Neuron (in vitro differentiated cells): ENCODE data around the gene VSTM1.
"Not testable (repeated sequence)": the region's sequence is repeated elsewhere in the genome, so short reads cannot be mapped to it uniquely, and the experiment has no call there.

Experiments used
- H2AFZ ChIP-seq: one replicate; pipeline ENCODE4 v1.6.1; 2013; ENCODE audit warnings: low read depth, mild to moderate bottlenecking, inconsistent platforms, low read length, moderate library complexity
- H3K27me3 ChIP-seq: one replicate; pipeline ENCODE4 v1.6.1; 2013; ENCODE audit warnings: low read length; ENCODE audit not compliant: insufficient read depth
- H3K36me3 ChIP-seq: one replicate; pipeline ENCODE4 v1.6.1; 2013; ENCODE audit warnings: low read length; ENCODE audit not compliant: insufficient read depth
- H3K4me1 ChIP-seq: one replicate; pipeline ENCODE4 v1.6.1; 2013; ENCODE audit warnings: low read length; ENCODE audit not compliant: insufficient read depth
- H3K4me3 ChIP-seq: 2 replicates; pipeline ENCODE4 v1.5.1; 2013; ENCODE audit warnings: mild to moderate bottlenecking, low read length, moderate library complexity
- H3K9me3 ChIP-seq: one replicate; pipeline ENCODE4 v1.6.1; 2013; ENCODE audit warnings: low read length

Gene VSTM1

DNA sequence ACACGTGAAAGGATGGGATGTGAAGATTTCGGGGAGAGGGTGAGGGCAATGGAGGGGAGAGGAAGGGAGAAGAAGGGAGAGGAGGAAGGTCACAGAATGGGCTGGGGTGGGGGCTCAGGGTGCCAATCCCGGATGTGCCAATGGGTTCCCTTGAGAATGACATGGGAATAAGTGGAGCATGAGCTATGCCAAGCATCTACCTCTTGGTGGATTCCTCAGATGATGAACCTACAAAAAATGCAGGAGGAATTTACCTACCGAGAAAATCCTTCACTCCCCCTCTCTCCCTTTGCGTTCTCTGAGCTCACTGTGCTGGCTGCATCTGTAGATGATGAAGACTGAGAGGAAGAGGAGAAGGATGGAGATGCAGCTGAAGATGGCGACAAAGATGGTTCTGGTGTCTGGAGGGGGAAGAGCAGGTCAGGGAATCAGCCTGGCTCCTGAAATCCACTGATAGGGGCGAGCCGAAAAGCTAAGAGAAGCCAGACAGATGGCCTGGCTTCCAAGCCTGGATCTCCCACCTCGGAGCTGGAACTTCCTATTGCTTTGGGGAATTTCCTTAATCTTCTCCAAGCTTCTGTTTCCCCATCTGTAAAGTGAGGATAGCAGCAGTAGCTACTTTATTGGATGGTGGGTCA lies 21.6 kb downstream of the VSTM1 start:
- H3K9me3 ChIP-seq, result no peaks in the 10 kb centered on the region
- H3K27me3 ChIP-seq, result no peaks in the 10 kb centered on the region
- H3K36me3 ChIP-seq, result no peaks in the 10 kb centered on the region
- no peaks in the 10 kb centered on the region for H3K4me1 ChIP-seq
- no peak overlapping the region for H3K4me3 ChIP-seq
- no peak overlapping the region for H2AFZ ChIP-seq

DNA sequence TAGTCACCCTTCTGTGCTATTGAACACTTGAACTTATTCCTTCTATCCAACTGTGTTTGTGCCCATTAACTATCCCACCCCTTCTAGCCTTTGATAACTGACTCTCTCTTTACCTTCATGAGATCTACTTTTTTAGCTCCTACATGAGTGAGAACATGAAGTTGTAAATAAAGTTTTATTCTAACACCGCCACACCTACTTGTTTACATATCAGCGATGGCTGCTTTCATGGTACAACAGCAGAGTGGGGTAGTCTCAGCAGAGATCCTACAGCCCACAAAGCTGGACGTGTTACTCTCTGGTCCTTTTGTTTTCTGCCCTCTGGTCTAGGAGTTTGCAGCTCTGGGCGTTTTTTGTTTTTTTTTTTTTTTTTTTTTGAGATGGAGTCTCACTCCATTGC lies 23.7 kb downstream of the VSTM1 start:
- no peaks in the 10 kb centered on the region for H3K9me3 ChIP-seq
- H3K27me3 ChIP-seq, result no peaks in the 10 kb centered on the region
- H2AFZ ChIP-seq, result no peak overlapping the region

DNA sequence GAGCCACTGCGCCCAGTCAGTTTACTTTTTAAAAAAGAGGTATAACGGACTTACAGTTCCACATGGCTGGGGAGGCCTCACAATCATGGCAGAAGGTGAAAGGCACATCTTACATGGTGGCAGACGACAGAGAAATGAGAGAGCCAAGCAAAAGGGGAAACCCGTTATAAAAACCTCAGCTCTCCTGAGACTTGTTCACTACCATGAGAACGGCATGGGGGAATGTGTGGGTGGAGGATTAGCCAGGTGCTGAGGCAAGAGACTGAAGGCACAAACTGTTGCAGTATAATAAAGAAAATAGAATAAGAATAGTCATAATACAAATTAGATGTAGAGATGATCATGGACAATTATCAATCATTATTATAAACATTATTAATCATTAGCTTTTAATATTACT lies 27.2 kb downstream of the VSTM1 start:
- not testable (repeated sequence) for H3K36me3 ChIP-seq, H3K4me3 ChIP-seq, H3K4me1 ChIP-seq, H3K9me3 ChIP-seq, H2AFZ ChIP-seq, H3K27me3 ChIP-seq

More for the DNA sequence above, 23.7 kb downstream of the VSTM1 start:
- Histone ChIP-seq H3K4me3 (no peak overlapping the region), H3K4me1 (peaks cover 5% of the 10 kb centered on the region), H3K36me3 (no peaks in the 10 kb centered on the region)

DNA sequence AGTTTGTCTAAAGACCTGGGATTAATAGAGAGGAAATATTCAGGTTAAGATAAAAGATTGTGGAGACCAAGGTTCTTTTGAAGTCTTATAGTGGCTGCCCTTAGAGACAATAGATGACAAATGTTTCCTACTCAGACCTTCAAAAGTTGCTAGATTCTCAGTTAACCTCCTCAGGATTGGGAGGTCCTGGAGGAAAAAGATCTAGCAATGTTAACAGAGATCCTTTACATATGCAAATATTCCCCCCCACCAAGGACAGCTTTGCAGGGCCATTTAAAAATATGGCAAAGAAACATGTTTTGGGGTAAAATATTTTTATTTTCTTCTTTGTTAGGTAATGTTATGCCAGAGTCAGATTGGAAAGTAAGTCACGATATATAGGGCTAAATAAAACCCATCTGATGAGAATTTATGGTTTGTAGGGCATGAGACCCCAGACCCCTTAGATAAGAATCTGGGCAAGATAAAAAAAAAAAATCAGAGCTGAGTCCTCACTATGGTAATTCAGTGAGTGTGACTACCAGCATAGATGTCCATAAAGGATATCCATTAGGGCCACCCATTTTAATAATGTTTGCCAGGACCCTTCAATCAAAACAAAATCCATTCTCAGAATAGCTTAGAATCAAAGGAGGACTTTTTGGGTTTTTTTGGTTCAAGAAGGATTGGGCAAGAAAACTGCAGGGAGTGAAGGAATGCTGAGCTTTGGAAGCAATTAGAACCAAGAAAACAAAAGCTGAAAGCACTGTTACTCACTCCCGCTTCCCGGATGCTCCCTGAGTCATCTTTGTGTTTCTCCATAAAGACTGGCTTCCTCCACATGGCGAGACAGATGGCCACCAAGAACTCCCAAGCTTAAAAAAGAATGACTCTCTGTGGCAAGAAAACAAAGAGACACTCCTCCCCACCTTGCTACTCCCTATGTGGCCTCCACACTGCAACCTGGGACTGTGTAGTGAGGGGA lies 28.2 kb downstream of the VSTM1 start:
- no peak overlapping the region for H3K4me3 ChIP-seq
- no peaks in the 10 kb centered on the region for H3K9me3 ChIP-seq
- peak overlapping the region; percentile 52 for H2AFZ ChIP-seq
- H3K27me3 ChIP-seq, result no peaks in the 10 kb centered on the region
- H3K36me3 ChIP-seq, result no peaks in the 10 kb centered on the region
- H3K4me1 ChIP-seq, result peaks cover 5% of the 10 kb centered on the region

DNA sequence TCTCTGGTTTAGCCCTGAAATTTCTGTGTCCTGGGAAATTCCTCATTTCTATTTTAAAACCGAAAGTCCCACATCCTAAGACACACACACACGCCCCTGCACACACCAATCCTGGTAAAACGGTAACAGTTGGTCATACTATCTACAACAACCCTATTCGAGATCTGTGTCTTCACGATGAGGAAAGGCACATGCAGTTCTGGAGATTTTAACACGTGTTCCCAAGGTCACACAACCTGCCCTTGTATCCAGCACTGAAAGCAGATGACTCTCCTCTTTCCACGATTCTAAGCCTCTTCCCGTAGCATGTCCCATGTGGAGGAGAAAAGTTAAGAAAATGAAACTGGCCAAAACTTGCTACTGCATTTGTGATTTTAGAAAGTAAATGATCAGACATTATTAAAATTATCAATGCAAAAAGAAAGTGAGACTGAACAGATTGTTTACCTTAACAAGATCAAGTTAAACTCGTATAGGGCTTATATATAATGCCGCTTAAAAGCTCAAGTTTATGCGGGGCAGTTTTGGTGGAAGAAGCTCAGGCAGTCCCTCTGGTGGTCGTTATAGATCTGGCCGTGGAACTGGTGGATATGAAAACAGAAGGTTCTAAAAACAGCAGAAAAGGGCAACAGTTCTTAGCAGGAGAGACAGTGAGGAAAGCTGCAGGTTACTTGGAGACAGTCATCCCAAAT lies 32.7 kb downstream of the VSTM1 start:
- no peaks in the 10 kb centered on the region for H3K36me3 ChIP-seq
- peaks cover 5% of the 10 kb centered on the region for H3K4me1 ChIP-seq
- H3K4me3 ChIP-seq, result no peak overlapping the region
- H2AFZ ChIP-seq, result no peak overlapping the region
- H3K27me3 ChIP-seq, result peaks cover 4% of the 10 kb centered on the region
- no peaks in the 10 kb centered on the region for H3K9me3 ChIP-seq

DNA sequence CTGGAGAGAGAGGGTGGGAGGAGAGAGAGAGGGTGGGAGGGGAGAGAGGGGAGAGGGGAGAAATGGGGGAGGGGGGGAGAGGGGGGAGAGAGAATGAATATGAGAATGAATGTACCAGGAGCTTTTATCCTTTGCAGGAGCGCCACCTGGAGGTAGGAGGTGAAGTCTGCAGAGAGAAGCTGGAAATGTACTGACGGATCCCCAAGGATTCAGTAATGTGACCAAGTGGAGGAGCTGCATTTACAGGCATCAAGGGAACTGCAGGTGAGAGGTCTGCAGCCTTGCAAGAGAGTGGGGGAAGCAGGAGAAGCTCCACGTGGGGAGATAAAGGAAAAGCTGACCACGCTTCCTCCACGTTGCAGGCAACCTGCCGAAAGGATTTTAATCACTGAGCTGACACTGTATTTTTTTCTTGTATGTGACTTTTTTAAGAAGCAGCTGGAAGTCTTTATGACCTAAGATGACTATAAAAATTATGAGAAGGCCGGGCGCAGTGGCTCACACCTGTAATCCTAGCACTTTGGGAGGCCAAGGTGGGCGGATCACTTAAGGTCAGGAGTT lies 33.7 kb downstream of the VSTM1 start:
- Histone ChIP-seq H3K27me3 (peaks cover 4% of the 10 kb centered on the region), H3K4me3 (no peak overlapping the region), H3K36me3 (no peaks in the 10 kb centered on the region), H3K9me3 (no peaks in the 10 kb centered on the region), H3K4me1 (no peaks in the 10 kb centered on the region), H2AFZ (no peak overlapping the region)

DNA sequence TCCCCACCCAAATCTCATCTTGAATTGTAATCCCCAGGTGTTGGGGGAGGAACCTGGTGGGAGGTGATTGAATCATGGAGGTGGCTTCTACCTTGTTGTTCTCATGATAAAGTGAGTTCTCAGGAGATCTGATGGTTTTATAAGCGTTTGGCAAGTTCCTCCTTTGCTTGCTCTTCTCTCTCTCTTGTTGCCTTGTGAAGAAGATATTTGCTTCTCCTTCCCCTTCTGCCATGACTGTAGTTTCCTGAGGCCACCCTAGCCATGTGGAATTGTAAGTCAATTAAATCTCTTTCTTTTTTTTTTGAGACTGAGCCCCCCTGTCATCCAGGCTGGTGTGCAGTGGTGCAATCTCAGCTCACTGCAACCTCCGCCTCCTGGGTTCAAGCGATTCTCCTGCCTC lies 34.4 kb downstream of the VSTM1 start:
- H3K36me3 ChIP-seq, result no peaks in the 10 kb centered on the region
- no peaks in the 10 kb centered on the region for H3K4me1 ChIP-seq
- no peaks in the 10 kb centered on the region for H3K9me3 ChIP-seq
- H3K27me3 ChIP-seq, result peaks cover 4% of the 10 kb centered on the region
- no peak overlapping the region for H2AFZ ChIP-seq
- H3K4me3 ChIP-seq, result no peak overlapping the region

DNA sequence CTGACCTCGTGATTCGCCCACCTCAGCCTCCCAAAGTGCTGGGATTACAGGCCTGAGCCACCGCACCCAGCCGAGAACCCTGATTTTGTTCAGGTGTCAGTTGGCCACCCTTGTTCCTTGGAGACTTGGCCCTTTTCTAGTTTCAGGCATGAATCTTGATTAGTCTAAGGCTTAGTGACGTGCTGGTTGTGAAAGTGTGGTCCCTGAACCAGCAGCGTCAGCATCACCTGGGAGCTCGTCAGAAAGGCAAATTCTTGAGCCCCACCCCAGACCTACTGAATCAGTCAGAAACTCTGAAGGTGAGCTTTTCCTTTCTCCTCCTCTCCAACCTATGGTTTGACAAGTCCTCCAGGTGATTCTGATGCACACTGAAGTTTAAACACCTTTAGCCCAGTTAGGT lies 37.0 kb downstream of the VSTM1 start:
- H3K4me3 ChIP-seq, result no peak overlapping the region
- no peaks in the 10 kb centered on the region for H3K9me3 ChIP-seq
- peaks cover 4% of the 10 kb centered on the region for H3K27me3 ChIP-seq
- H3K36me3 ChIP-seq, result no peaks in the 10 kb centered on the region
- H2AFZ ChIP-seq, result no peak overlapping the region
- peaks cover 6% of the 10 kb centered on the region for H3K4me1 ChIP-seq

DNA sequence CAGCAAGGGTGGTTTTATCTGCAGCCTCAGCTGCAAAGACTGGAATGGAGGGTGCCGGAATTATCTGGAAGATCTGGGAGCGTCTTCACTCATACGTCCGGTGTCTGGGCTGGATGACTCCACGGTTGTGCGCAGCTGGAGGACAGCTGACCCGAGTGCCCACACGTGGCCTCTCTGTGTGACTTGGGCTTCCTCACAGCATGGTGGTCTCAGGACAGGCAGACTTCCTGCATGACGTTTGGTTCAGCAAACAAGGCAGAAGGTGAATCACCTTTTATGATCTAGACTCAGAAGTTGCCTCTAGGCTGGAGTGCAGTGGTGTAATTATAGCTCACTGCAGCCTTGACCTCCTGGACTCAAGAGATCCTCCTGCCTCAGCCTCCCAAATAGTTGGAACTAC lies 39.0 kb downstream of the VSTM1 start:
- H3K4me1 ChIP-seq, result peaks cover 6% of the 10 kb centered on the region
- H3K9me3 ChIP-seq, result no peaks in the 10 kb centered on the region
- peaks cover 4% of the 10 kb centered on the region for H3K27me3 ChIP-seq
- no peaks in the 10 kb centered on the region for H3K36me3 ChIP-seq
- no peak overlapping the region for H3K4me3 ChIP-seq
- H2AFZ ChIP-seq, result no peak overlapping the region

DNA sequence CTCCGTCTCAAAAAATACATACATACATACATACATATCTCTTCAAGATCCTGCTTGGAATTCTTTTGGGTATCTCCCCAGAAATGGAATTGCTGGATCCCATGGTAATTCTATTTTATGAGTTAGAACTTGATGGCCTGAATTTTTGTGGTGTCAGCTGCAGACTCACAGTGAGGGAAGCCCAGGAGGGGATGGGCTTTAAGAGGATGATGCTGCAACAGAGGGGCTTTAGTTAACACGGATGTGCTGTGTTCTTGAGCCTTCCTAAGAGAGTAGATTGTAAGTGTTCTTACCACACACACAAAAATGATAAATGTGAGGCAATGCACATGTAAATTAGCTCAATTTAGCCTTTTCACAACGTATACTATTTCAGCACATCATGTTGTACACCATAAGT lies 40.5 kb downstream of the VSTM1 start:
- H3K4me3 ChIP-seq, result no peak overlapping the region
- no peaks in the 10 kb centered on the region for H3K9me3 ChIP-seq
- H2AFZ ChIP-seq, result no peak overlapping the region
- no peaks in the 10 kb centered on the region for H3K36me3 ChIP-seq
- H3K4me1 ChIP-seq, result peaks cover 6% of the 10 kb centered on the region
- peaks cover 4% of the 10 kb centered on the region for H3K27me3 ChIP-seq

DNA sequence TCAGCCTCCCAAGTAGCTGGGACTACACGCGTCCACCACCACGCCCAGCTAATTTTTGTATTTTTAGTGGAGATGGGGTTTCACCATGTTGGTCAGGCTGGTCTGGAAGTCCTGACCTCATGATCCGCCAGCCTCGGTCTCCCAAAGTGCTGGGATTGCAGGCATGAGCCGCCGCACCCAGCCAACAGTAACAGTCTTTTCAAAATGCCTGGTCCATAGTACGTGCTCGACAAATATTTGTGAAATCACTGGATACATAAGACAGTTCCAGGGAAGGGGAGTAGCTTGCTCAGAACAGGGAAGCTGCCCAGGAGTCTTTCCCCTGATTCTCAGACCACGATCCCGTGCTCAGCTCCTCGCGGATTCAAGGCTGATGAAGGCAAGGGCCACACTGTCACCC lies 41.8 kb downstream of the VSTM1 start:
- Histone ChIP-seq H2AFZ (no peak overlapping the region), H3K36me3 (no peaks in the 10 kb centered on the region), H3K4me3 (no peak overlapping the region), H3K9me3 (no peaks in the 10 kb centered on the region), H3K27me3 (peaks cover 4% of the 10 kb centered on the region), H3K4me1 (peaks cover 14% of the 10 kb centered on the region)

DNA sequence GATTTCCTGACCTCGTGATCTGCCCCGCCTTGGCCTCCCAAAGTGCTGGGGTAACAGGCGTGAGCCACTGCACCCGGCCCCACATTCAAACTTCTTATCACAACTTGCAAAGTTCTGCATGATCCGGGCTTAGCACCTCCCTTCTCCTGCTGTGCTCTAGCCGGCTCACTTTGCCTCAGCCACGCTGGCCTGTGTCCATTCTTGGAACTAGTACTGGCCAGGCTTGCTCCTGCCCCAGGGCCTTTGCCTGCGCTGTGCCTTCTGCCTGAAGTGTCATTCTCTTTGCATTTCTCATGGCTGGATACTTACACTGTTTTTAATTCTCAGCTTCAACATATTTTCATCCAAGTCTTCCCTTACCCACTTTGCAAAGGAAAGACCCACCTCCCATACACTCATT lies 42.3 kb downstream of the VSTM1 start:
- Histone ChIP-seq H3K36me3 (no peaks in the 10 kb centered on the region), H3K4me3 (no peak overlapping the region), H3K27me3 (no peaks in the 10 kb centered on the region), H3K4me1 (peaks cover 19% of the 10 kb centered on the region), H2AFZ (no peak overlapping the region), H3K9me3 (no peaks in the 10 kb centered on the region)

DNA sequence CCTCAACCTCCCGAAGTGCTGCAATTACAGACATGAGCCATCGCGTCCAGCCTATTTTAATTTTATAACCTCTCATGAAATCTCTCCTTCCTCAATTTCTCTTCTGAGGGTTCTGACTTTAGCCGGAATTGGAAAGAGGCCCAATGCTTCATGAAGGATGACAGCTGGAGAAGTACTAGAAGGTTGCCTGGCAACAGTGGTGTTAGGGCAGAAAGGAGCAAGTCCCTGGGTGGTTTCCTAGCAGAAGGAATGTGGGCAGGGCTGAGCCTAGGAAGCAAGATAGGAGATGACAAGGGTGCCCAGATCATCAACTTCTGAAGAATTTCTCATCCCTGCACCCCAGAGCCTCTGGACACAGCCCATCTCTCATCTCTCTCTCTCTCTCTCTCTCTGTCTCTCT lies 46.4 kb downstream of the VSTM1 start:
- Histone ChIP-seq H2AFZ (no peak overlapping the region), H3K36me3 (no peaks in the 10 kb centered on the region), H3K27me3 (no peaks in the 10 kb centered on the region), H3K9me3 (peaks cover 2% of the 10 kb centered on the region), H3K4me1 (peaks cover 15% of the 10 kb centered on the region), H3K4me3 (no peak overlapping the region)
